ENCODE measurements around the gene COL20A1. TPM values are rescaled to one million over a fixed set of nuclear protein-coding genes. Genes with fewer than 3 reads are reported as not detected.

The COL20A1 gene
- total RNA-seq, 1 donor from 2014 or later, result 0.25 TPM

DNA sequence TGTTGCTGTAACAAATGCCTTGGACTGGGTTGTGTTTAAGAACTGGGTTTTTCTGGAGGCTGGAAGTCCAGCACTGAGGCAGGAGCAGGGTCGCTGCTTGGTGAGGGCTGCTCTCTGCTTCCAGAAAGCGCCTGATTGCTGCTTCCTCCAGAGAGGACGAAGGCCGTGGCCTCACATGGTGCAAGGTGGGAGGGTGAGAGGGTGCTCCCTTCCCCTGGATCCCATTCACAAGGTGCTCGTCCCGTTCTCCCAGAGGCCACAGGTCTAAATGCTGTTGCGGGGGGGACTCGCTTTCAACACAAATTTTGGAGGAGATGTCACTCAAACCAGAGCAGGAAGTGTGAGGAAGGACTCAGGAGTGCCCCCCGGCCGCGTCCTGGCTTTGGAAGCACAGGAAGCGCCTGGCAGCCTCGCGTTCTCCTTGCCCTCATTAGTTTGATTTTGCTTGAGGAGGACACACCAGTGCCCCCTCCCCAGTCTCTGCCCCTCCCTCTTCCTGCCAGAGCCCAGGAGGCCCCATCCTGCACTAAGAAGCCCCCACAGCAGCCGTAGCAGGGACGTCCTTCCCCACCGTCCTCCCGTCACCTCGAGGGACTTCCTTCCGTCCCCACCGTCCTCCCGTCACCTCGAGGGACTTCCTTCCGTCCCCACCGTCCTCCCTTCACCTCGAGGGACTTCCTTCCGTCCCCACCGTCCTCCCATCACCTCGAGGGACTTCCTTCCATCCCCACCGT lies 31.0 kb upstream of the COL20A1 start:
- no peaks in the 10 kb centered on the region for H3K9me3 Mint-ChIP-seq
- H3K36me3 Mint-ChIP-seq, result no peaks in the 10 kb centered on the region
- H3K27ac Mint-ChIP-seq, result peak overlapping the region; percentile 53
- no peak for DNase-seq (ENCODE audit: low spot score in 2 of 2, unreplicated experiment in 2 of 2)
- TF ChIP-seq, protein P1, sequence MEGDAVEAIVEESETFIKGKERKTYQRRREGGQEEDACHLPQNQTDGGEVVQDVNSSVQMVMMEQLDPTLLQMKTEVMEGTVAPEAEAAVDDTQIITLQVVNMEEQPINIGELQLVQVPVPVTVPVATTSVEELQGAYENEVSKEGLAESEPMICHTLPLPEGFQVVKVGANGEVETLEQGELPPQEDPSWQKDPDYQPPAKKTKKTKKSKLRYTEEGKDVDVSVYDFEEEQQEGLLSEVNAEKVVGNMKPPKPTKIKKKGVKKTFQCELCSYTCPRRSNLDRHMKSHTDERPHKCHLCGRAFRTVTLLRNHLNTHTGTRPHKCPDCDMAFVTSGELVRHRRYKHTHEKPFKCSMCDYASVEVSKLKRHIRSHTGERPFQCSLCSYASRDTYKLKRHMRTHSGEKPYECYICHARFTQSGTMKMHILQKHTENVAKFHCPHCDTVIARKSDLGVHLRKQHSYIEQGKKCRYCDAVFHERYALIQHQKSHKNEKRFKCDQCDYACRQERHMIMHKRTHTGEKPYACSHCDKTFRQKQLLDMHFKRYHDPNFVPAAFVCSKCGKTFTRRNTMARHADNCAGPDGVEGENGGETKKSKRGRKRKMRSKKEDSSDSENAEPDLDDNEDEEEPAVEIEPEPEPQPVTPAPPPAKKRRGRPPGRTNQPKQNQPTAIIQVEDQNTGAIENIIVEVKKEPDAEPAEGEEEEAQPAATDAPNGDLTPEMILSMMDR (IDR thresholded peaks at IDR 0.05; ENCODE audit: unreplicated experiment), result no peak
- H3K4me3 Mint-ChIP-seq, result no peak overlapping the region
- peaks cover 3% of the 10 kb centered on the region for H3K27me3 Mint-ChIP-seq (ENCODE audit: low read depth)
- H3K4me1 Mint-ChIP-seq, result peaks cover 54% of the 10 kb centered on the region

DNA sequence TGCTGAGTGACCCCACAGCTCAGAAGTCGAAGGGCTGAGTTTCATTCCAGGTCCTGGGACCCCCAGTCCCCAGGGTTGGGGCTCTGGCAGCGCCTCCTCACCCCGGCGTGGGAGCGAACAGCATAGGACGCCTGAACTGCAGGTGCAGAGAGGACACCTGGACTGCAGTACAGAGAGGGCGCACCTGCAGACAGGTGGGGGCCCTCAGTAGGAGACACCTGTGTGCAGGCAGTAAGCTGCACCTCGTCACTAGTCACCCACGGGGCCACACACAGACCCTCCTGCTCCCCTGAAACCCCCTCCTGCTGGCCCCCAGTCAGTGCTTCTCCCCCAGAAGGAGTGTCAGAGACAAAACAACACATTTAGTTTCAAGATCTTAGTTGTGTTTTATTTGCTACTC lies 30.1 kb upstream of the COL20A1 start:
- TF ChIP-seq, protein P1 (IDR thresholded peaks at IDR 0.05; ENCODE audit: unreplicated experiment), result no peak
- H3K4me3 Mint-ChIP-seq, result no peak overlapping the region
- peaks cover 50% of the 10 kb centered on the region for H3K4me1 Mint-ChIP-seq
- no peak overlapping the region for H3K27ac Mint-ChIP-seq
- no peaks in the 10 kb centered on the region for H3K36me3 Mint-ChIP-seq
- H3K27me3 Mint-ChIP-seq (ENCODE audit: low read depth), result peaks cover 3% of the 10 kb centered on the region
- DNase-seq (ENCODE audit: low spot score in 2 of 2, unreplicated experiment in 2 of 2), result no peak
- H3K9me3 Mint-ChIP-seq, result no peaks in the 10 kb centered on the region

DNA sequence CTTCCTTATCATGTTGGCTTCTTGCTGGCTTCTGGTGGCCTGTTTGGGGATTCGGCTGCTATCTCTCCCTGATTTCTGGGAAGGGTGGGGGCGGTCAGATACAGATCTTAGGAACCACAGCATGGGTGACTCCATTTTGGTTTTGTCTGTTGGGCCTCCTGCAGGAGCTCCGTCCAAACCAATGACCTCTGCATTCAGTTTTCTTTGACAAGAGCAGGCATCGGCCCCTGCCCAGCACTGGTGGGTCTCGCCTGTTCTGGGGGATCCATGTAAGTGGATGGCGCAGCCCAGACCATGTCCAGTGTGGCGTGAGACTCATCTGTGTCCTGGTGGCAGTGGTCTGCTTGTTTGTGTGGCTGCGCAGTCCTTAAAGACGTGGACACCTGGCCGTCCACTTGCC lies 29.0 kb upstream of the COL20A1 start:
- H3K36me3 Mint-ChIP-seq, result no peaks in the 10 kb centered on the region
- TF ChIP-seq, protein P1 (IDR thresholded peaks at IDR 0.05; ENCODE audit: unreplicated experiment), result no peak
- H3K27ac Mint-ChIP-seq, result no peak overlapping the region
- H3K9me3 Mint-ChIP-seq, result no peaks in the 10 kb centered on the region
- peaks cover 3% of the 10 kb centered on the region for H3K27me3 Mint-ChIP-seq (ENCODE audit: low read depth)
- H3K4me1 Mint-ChIP-seq, result peaks cover 49% of the 10 kb centered on the region
- no peak for DNase-seq (ENCODE audit: low spot score in 2 of 2, unreplicated experiment in 2 of 2)
- H3K4me3 Mint-ChIP-seq, result no peak overlapping the region

DNA sequence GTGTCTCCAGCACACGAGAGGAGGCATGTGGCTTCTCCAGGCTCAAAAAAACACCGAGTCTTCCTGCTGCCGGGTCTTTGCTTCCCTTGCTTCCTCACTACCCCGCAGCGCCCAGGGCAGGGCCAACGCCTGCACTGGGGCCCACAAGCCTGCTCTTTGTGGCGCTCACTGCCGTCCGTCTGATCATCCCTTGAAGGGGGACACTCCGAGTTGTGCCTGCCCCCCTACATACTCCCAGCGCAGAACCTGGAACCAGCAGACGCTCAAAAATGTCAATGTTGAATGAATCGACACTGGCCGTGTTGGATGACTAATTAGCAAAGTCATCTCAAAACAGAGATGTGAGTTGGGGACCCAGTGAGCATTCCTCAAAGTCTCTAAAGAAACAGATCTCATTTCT lies 28.5 kb upstream of the COL20A1 start:
- Mint-ChIP-seq H3K9me3 (no peaks in the 10 kb centered on the region), H3K4me1 (peaks cover 44% of the 10 kb centered on the region), H3K27me3 (ENCODE audit: low read depth) (peaks cover 3% of the 10 kb centered on the region), H3K36me3 (no peaks in the 10 kb centered on the region), H3K4me3 (no peak overlapping the region), H3K27ac (peak overlapping the region; percentile 80)
- TF ChIP-seq, protein P1 (IDR thresholded peaks at IDR 0.05; ENCODE audit: unreplicated experiment), result no peak
- no peak for DNase-seq (ENCODE audit: low spot score in 2 of 2, unreplicated experiment in 2 of 2)

DNA sequence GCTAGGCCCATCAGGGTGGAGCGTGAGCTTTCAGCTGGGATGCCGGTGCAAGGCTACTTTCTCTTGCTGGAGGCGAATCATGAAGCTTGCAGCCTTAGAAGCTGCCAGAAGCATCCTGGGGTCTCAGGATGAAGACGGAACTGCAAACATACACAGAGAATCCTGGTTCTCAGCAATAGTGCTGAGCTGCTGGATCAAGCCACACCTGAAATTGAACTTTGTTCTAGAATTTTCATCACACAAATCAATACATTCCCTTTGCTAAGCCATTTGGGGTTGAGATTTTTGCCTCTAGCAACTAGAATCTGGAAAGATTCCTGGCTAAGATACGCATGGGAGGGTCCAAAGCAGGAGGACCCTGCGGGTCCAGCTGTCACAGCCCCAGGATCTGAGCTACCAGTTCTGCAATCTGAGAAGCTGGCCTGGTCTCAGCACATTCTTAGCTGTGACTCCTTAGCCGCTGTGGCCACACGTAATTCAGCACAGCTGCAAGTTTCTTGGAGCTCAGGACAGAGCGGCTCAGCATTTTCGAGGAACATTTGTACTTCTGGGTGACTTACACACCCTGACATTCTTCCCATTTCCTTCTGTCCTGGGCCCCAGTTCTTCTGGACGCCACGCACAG lies 27.0 kb upstream of the COL20A1 start:
- TF ChIP-seq, protein P1 (IDR thresholded peaks at IDR 0.05; ENCODE audit: unreplicated experiment), result no peak
- Mint-ChIP-seq H3K27me3 (ENCODE audit: low read depth) (peaks cover 3% of the 10 kb centered on the region), H3K36me3 (no peaks in the 10 kb centered on the region), H3K4me1 (peaks cover 32% of the 10 kb centered on the region), H3K4me3 (no peak overlapping the region), H3K9me3 (no peaks in the 10 kb centered on the region), H3K27ac (no peak overlapping the region)
- DNase-seq (ENCODE audit: low spot score in 2 of 2, unreplicated experiment in 2 of 2), result no peak
